HG02973 (cell line): ENCODE measurements around the gene NACC2.

Experiments used
- ATAC-seq: cut with Tn5 transposase; IDR thresholded peaks from one replicate; pipeline ENCODE4 v1.9.1; 2021; ENCODE audit warnings: moderate library complexity; ENCODE audit not compliant: unreplicated experiment

Gene NACC2

DNA sequence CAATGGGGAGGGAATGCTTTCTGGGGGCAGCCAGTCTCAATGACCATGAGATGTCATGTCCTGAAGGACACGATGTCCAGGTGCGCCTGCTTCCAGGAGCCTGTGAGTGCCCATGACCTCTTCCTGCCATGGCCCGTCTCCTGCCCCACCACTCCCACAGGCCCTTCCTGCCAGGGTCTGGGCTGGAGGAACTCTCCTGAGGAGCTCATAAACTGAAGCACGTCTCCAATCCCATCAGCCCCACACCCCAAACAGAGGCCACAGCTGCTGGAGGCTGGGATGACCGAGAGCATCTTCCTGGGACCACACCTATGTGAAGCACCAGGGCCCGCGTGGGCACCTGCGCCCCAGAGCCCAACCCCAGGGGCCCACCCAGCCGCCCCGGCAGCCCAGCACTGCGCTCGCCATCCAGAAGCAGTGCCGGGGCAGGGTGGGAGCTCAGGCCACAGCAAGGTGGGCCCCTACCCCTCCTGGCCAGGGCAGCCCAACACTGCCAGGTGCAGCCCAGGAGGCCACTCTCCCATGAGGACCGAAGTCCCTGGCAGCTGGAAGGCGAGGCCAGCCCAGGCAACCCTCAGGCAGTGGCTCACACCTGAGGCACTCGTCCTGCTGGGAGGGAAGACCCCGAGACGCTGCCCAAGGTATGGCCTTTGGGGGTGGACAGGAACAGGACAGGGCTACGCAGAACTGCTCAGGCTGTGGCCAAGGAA is 80.0 kb downstream of the NACC2 start:
- no peak for ATAC-seq

- no peak for ATAC-seq
These were observed 80.8 kb downstream of the NACC2 start for GRCh38 chr9:136014147-136014923.

GRCh38 chr9:136013524-136014034 is 81.5 kb downstream of the NACC2 start:
- ATAC-seq, result no peak

DNA sequence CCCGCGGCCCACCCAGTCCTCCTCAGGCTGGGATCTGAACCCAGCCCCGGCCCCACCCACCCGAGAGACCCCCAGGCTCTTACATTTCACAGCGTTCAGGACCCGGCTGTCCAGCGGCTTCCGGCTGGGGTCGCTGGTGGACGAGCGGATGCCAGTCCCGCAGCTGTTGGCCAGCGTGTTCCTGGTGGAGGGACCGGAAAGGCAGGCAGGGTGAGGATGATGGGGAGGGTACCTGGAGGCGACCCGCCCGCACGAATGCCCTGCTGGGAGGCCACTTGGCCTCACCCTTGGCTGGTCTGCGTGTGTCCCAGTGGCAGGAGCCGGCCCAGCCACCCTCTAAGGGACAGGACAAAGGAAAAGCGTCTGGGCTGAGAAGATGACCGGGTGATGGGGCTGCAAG is 82.0 kb downstream of the NACC2 start:
- ATAC-seq, result no peak

- ATAC-seq, result no peak
These were observed 82.4 kb downstream of the NACC2 start for GRCh38 chr9:136012651-136013050.

DNA sequence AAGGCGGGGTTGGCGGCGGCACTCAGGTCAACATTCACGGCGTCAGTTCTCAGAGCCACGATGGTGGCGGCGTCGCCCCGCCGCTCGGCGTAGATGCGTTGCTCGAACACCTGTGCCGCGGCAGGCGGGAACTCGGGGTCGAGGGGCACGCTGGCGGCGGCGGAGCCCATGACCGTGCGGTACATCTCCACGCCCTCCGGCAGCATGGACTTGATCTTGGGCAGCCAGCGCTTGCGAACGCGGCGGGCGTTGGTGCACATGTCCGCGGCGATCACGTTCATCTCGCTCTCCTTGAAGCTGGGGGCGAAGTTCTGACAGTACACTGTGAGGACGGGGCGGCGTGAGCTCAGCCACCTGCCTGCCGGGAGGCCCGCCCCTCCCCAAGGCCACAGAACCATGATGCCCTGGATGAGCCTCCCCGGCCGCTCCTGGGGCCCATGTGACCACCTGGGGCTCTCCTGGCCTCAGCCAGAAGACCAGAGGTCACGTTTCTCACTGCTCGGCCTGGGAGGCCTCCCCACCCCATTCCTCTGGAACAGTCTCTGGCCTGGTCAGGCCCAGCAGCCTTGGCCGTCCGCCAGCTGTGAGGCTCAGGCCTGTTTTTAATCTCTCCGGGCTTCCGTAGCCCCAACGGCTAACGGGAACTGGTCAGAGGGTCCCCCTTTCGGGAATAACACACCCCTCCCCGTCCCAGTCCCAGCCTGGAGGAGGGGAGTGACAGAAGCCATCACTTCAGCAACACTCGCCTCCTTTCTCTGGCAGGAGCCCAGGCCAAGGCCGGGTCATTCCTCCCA is 83.2 kb downstream of the NACC2 start:
- no peak for ATAC-seq

GRCh38 chr9:136011376-136011702 is 83.8 kb downstream of the NACC2 start:
- ATAC-seq, result no peak

- no peak for ATAC-seq
These were observed 84.3 kb downstream of the NACC2 start for GRCh38 chr9:136010615-136011361.

DNA sequence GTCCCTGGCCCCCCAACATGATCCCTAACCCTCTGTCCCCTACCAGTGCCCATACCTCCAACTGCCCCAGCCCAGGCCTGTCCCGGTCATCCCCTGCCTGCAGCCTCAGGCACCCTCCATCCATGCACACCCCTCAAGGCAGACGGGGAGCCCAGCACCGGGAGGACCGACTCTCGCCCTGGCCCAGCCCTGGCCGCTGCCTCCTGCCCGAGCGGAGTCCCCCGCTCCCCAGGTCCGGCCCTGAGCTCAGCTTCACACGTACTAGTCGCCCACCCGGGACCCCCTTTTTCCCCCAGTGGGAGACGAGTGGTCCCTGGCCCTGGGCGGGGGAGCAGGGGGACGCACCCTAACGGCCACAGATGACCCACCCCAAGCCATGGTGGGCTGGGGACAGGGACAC is 84.9 kb downstream of the NACC2 start:
- ATAC-seq, result no peak

- ATAC-seq, result no peak
These were observed 85.6 kb downstream of the NACC2 start for GRCh38 chr9:136009516-136009915.

DNA sequence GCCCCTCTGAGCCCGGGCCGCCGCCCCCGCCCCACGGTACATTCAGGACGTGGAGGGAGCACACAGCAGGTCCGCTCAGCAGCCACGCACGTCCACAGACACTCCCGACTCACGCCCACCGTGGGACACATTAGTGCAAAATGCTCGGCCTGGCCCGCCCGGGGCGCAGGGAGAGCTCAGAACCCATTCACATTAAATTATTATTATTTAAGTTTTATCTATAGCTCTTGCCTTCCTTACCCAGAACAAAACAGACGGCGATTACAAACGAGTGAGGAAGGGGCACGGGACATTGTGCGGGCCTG is 86.4 kb downstream of the NACC2 start:
- no peak for ATAC-seq

DNA sequence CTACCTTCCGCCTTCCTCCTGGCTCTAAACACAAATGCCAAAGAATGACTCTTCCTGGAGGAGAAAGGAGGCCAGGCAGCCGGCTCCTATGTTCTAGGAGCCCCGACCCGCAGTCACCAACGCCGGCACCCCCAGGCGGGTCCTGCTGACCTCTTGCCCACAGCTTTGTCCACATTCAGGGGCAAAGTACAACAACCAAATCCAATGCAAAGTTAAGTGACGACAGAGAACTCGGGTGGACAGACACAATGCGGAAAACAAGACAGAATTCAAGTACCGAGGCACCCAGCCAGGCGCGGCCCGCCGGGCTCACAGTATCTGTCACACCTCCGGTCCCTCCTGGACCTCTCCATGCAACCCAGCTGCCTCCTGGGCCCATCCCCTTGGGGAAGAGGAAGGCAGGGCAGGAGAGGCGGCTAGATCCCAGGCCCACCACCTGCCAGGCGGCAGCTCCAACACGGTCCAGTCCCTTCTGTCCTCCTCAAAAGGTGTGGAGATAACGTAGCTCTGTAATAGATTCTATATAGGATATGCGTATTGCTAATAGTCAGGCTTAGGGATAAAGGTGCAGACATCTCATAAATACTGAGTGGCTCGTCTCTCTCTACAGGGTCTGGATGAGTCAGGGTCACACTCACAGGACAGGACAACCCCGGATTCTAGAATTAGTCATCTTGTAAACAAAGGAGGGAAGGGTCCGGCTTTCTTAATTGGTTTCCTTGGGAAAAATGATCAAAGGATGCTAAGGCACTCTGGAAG is 87.0 kb downstream of the NACC2 start:
- ATAC-seq, result no peak

DNA sequence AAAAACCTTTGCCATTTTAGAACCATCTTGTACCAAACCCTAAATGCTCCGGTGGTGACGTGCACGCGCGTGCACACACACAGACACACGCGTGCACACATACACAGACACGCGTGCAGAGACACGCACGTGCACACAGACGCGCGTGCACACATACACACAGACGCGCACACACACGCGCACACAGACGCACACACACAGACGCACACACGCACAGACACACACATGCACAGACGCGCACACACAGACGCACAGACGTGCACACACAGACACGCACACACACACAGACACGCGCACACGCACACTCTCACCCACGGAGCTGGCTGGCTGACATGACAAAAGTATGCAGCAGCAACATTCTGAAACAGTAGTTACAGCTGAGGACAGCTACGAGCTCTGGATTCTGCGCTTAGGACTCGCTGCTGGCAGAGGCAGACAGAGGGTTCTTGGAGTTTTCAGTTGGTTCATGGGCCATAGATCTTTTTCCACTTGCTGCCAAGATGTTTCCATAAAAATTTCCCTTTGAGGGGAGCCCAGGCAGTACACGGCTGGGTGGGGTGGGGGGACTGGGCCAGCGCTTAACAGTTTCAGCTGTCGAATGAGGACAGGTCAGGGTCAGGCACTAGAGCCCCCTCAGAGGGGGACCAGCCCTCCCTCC is 87.7 kb downstream of the NACC2 start:
- no peak for ATAC-seq

GRCh38 chr9:136006169-136006568 is 88.9 kb downstream of the NACC2 start:
- no peak for ATAC-seq

GRCh38 chr9:136004712-136005111 is 90.4 kb downstream of the NACC2 start:
- ATAC-seq, result no peak

DNA sequence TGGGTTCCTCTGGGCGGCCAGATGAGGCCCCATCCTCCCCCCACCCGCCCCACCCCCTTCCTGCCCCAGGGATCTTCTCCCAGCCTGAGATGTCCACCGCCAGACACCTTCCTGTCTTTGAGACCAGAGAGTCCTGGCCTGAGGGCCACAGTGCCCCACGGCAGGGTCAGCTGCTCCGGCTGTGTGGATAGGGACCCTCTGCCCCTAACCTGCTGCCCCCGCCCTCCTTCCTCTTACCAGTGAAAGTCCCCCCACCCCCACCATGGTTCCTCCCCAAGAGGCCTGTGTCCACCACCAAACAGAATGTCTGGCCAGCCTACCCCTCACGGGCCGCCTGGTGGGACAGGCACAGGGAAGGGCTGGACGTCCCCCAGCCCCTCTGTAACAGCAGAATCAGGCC is 90.9 kb downstream of the NACC2 start:
- ATAC-seq, result no peak

DNA sequence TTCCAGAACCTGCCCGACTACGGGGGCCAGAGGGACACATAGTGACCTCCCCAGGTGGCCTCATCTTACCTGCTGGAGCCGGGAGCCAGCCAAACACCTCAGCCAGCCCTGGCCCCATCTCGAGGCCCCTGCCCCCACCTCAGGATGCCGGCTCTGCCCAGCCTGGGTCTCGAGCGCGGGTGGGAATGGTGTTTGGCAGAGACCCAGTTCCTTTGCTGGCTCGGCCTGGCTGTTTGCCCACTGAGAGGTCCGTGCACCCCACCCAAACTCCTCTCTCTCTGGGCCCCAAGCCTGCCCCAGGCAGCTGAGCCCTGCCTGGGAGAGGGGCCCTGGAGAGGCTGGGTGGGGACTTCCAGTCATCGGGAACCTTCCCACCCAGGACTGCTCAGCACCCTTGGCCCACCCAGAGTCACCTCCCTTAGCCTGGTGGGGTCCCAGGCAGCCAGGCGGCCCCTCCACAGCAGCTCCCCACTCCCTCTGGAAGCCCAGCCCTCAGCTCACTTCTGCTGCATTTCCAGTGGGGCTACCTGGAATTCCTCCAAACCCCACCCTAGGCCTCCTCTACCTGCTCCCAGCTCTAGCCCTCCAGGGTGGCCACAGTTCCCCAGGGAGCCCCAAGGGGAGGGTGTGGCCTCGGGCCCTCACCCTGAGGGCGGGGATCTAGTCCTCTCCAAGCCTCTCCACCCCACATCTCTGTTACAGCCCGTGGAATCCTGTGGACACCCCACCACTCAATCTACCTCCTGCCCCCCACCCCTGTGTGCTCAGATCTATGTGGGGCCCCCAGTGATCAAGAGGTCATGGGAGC is 91.5 kb downstream of the NACC2 start:
- ATAC-seq, result no peak

DNA sequence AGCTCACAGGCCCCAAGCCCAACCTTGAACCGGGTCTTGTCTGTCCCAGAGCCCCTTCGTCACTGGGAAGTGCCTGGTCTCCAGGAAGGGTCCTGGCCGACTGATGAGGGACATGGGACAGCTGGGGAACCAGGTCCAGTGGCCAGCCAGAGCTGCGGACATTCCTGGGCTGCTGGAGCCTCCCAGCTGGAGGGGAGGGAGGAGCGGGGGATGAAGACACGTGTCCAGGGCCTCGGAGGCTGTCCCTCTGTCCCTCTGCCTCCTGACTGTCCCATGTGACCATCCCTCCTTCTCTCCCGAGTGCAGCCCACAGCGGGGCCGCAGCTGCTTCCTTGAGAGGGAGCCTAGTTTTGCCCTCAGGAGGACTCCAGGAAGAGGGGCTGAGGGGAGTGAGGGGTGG is 92.2 kb downstream of the NACC2 start:
- no peak for ATAC-seq

- no peak for ATAC-seq
These were observed 92.9 kb downstream of the NACC2 start for GRCh38 chr9:136002215-136002614.
